Fibroblast of pulmonary artery (primary cell): ENCODE results near the gene GRIK3.

Experiments used
- DNase-seq: peaks from one replicate; pipeline ENCODE4 v3.0.0-alpha.2; 2010; ENCODE audit warnings: low read depth
- H3K4me3 ChIP-seq: replicated peaks from 2 replicates; pipeline ENCODE4 v1.5.1; 2011; ENCODE audit warnings: low read depth, mild to moderate bottlenecking, control low read depth, low read length, moderate library complexity
- CTCF ChIP-seq: IDR thresholded peaks from 2 replicates; pipeline ENCODE4 v1.5.1; 2011; ENCODE audit warnings: mild to moderate bottlenecking, control low read depth, low read length, inconsistent platforms; ENCODE audit errors: missing control alignments

GRIK3 gene

GRCh38 chr1:36861375-36861774 lies 172.9 kb downstream of the GRIK3 start:
- TF ChIP-seq CTCF: no peak
- H3K4me3 ChIP-seq: no peak overlapping the region
- no peak for DNase-seq

DNA sequence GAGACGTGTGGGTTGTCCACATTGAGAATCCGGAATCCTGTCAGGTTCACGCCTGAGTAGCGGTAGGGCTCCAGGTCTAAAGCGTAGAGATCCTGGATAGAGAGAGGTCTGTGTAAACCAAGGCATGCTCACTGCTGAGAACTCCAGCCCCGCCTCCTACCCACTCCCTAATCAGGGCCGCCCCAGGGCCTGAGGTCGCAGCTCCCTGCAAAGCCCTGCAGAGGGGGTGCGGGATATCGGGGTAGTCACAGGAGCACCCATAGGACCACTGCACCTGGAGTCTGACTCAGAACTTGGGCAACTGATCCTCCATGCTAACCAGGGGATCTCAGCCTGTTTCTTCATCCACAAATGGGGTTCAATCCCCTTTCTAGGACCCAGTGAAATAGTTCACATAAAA lies 174.4 kb downstream of the GRIK3 start:
- H3K4me3 ChIP-seq: no peak overlapping the region
- no peak for DNase-seq
- no peak for TF ChIP-seq CTCF

GRCh38 chr1:36858981-36859380 lies 175.3 kb downstream of the GRIK3 start:
- no peak for TF ChIP-seq CTCF
- no peak for DNase-seq
- no peak overlapping the region for H3K4me3 ChIP-seq

DNA sequence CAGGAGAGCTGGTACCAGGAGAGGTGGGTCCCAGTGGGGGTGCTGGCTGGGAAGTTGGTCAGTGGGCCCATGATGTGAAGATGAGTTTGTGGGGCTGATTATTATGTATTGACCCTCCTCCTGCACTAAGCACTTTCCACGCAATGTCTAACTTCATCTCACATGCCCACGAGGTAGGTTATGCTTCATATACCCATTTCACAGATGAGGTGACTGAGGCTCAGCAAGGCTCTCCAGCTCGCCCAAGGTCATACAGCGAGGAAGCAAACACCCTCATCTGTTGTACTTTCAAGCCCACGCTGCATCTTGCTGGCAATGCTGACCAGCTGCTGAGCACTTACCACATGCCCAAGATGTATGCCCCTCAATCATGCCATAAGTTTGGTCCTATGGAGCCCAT lies 175.8 kb downstream of the GRIK3 start:
- H3K4me3 ChIP-seq: no peak overlapping the region

DNA sequence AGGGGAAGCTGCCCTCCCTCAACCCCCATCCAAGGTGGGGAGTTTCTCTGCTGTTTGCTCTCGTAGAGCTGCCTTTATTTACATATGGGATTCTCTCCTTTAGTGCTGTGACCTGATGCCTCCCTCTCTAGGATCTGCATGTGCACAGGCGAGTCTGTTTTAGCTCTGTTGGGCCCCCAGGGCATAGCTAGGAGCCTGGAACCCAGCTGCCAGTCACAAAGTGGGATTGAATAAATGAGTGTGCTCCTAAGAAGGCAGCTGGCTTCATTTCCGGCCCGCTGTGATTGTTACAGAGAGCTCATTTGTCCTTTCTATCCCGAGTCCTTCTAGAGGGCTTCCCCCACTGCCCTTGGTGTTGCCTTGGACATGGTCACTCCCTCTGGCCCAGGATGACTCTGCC lies 176.6 kb downstream of the GRIK3 start:
- TF ChIP-seq CTCF: no peak
- no peak overlapping the region for H3K4me3 ChIP-seq
- DNase-seq: no peak

More for the DNA sequence above, 175.8 kb downstream of the GRIK3 start:
- TF ChIP-seq CTCF: no peak
- no peak for DNase-seq

DNA sequence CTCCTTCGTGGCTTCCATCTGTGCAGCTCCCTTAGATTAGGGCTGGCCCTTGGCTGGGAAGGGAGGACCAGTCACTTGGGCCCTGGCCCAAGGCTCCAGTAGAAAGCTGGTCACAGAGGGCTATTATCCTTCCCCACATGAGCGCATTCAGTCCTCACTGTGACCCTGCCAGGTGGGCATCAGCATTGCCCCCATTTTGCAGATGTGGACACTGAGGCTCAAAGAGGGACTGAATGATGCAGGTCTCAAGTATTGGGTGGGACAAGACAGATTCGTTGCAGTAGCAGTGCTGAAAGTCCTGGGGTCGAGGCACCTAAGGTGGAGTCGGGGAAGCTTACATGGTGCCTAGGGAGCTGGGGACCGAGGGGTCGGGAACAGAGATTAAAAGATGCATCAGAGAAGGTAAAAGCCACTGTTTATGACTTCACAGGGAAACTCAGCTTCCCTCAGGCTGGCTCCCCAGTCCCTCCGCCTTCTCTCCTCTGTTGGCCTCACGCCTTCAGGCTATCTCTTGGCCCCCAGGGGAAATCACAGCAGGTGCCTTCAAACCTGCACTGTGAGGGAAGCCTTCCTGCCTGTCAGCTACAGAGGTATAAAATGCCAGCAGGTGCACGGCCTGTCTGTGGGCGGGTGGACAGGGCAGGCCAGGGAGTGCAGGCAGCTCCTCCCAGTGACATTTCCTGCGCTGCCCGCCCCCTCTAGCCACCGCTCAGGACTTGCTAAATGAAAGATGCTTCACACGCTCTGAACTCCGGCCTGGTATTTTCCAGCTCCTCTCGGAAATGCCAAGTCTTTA lies 178.4 kb downstream of the GRIK3 start:
- no peak for TF ChIP-seq CTCF
- H3K4me3 ChIP-seq: no peak overlapping the region
- no peak for DNase-seq

GRCh38 chr1:36853638-36854037 lies 180.7 kb downstream of the GRIK3 start:
- TF ChIP-seq CTCF: no peak
- no peak for DNase-seq
- H3K4me3 ChIP-seq: no peak overlapping the region
